ENCODE results near the gene WARS2. TPM values are rescaled to one million over a fixed set of nuclear protein-coding genes. Genes with fewer than 3 reads are reported as not detected.

The WARS2 gene
- total and polyA plus RNA-seq, 2 of the 8 experiments (the other 6 are each of a cell fraction or from before 2014, with no cell fraction given), result 4.3 to 12.9 TPM

- Histone ChIP-seq H4K91ac (replicated peaks; ENCODE audit: insufficient read length, low read length) (no peak overlapping the region), H3K18ac (ENCODE audit: extremely low read depth, low read length) (no peak overlapping the region), H3K9ac (replicated peaks in 1 of 4; ENCODE audit: extremely low read depth in 1 of 4, low read depth in 3 of 4, low read length in 3 of 4) (no peak overlapping the region), H3K56ac (replicated peaks; ENCODE audit: insufficient read length, low read depth, low read length) (no peak overlapping the region), H3K9me3 (ENCODE audit: insufficient read depth in 2 of 2, low read depth in 1 of 2, low read length in 1 of 2) (no peaks in the 10 kb centered on the region), H3K27me3 (replicated peaks in 1 of 4; ENCODE audit: control insufficient read depth in 3 of 4, extremely low read depth in 1 of 4, insufficient read depth in 3 of 4, low read length in 3 of 4) (peaks cover 98 to 100% (median 100%) of the 10 kb centered on the region in 4 experiments), H3K23me2 (ENCODE audit: low read depth, low read length) (no peaks in the 10 kb centered on the region; the same call in 1 of the 2 replicates), H3K79me1 (ENCODE audit: low read depth, low read length) (no peaks in the 10 kb centered on the region), H3K4me1 (replicated peaks in 1 of 4; ENCODE audit: control insufficient read depth in 3 of 4, insufficient read depth in 4 of 4, low read length in 3 of 4) (peaks cover 12 to 36% (median 17%) of the 10 kb centered on the region in 4 experiments), H4K5ac (ENCODE audit: insufficient read length, low read depth, low read length) (no peak overlapping the region), H3K79me2 (ENCODE audit: control insufficient read depth in 1 of 2, insufficient read depth in 2 of 2, low read length in 2 of 2) (no peaks in the 10 kb centered on the region), H2BK12ac (ENCODE audit: low read depth, low read length) (no peak overlapping the region), H3K36me3 (ENCODE audit: control insufficient read depth in 2 of 4, insufficient read depth in 4 of 4, low read length in 3 of 4) (no peaks in the 10 kb centered on the region), H4K20me1 (replicated peaks in 1 of 2; ENCODE audit: control insufficient read depth in 1 of 2, insufficient read depth in 2 of 2, low read length in 2 of 2) (peaks cover 7 to 21% of the 10 kb centered on the region in 2 experiments), H2BK20ac (ENCODE audit: low read length) (no peak overlapping the region), H3K27ac (ENCODE audit: low read depth, low read length) (no peak overlapping the region), H2AK5ac (ENCODE audit: low read depth, low read length) (no peak overlapping the region), H3K14ac (ENCODE audit: insufficient read length) (no peak overlapping the region), H2BK15ac (ENCODE audit: low read length) (no peak overlapping the region), H3K4ac (replicated peaks; ENCODE audit: insufficient read length, low read depth, low read length) (no peak overlapping the region), H3K23ac (ENCODE audit: insufficient read length) (no peak overlapping the region), H2BK5ac (ENCODE audit: low read depth, low read length) (no peak overlapping the region), H3K4me3 (ENCODE audit: extremely low read depth in 1 of 4, insufficient read depth in 2 of 4, low read depth in 3 of 4, low read length in 4 of 4) (no peak overlapping the region), H4K8ac (ENCODE audit: extremely low read depth, insufficient read depth, low read length) (no peak overlapping the region), H3K4me2 (ENCODE audit: insufficient read depth in 1 of 2, low read depth in 2 of 2, low read length in 2 of 2) (no peak overlapping the region), H2BK120ac (replicated peaks; ENCODE audit: low read depth, low read length) (no peak overlapping the region), H2AFZ (ENCODE audit: low read length) (no peak overlapping the region)
- TF ChIP-seq MAFK (IDR thresholded peaks at IDR 0.05; ENCODE audit: low read depth, low read length) (no peak), BACH1 (IDR thresholded peaks at IDR 0.05; ENCODE audit: low read length) (no peak), RNF2 (IDR thresholded peaks at IDR 0.05; ENCODE audit: borderline replicate concordance, low read depth, low read length, missing control alignments, poor library complexity, severe bottlenecking) (peak; percentile 41), PHF8 (conservative IDR thresholded peaks at IDR 0.05; ENCODE audit: low read depth, low read length) (no peak)
- DNase-seq (ENCODE audit: low read depth in 1 of 2, low spot score in 2 of 2) (no peak), FAIRE-seq (no peak)
- CTCF ChIA-PET (ENCODE audit: partially characterized antibody), result interaction anchor here (0.6 to 3.4 kb wide), 6 partner anchors 9 to 1067 kb away, joined by 3 to 35 read pairs (median 6); partner anchors contain the start of gene GDAP2
- POLR2A ChIA-PET (ENCODE audit: partially characterized antibody), result interaction anchor here (1.2 kb wide), 1 partner anchor 10 kb away, joined by 7 read pairs; no protein-coding TSS in a partner anchor
- WGBS, 2 experiments (ENCODE audit: extremely low coverage in 1 of 2, insufficient coverage in 1 of 2, insufficient read length in 1 of 2, insufficient replicate concordance in 2 of 2, low coverage in 1 of 2, low lambda C conversion rate in 2 of 2, missing lambda C conversion rate in 1 of 2), result 89% methylated on average over 3 of the region's 3 CpGs; no CpG with 5 or more reads in 1 of the 2 experiments
These were observed 145.0 kb downstream of the WARS2 start for GRCh38 chr1:118995312-118996016.

Measured in H1 (cell line).